ENCODE data around the gene SRD5A1. TPM values are rescaled to one million over a fixed set of nuclear protein-coding genes. Genes with fewer than 3 reads are reported as not detected.

The SRD5A1 gene
- total and polyA plus RNA-seq, 8 donors, result 1.3 to 12.8 (median 4.2) TPM; not detected in 1

- H3K27me3 ChIP-seq, result no peaks in the 10 kb centered on the region
- no peak overlapping the region for H3K4me3 ChIP-seq
- intact Hi-C loops (cut with DNase I; ENCODE audit: low total_unique reads), result loop anchor here (10.0 kb wide), 1 partner anchor 1242 kb away; the partner anchor contains the start of genes FASTKD3 and MTRR
- 79 to 96% (median 94%) methylated on average over 4 of the region's 4 CpGs for WGBS, 5 donors
- no peak for TF ChIP-seq CTCF (IDR thresholded peaks at IDR 0.05)
- TF ChIP-seq EP300 (IDR thresholded peaks at IDR 0.05), result no peak
- no peak for TF ChIP-seq POLR2A (IDR thresholded peaks at IDR 0.05)
- TF ChIP-seq POLR2AphosphoS5 (IDR thresholded peaks at IDR 0.05), result no peak
- H3K36me3 ChIP-seq, result peaks cover 33 to 94% (median 93%) of the 10 kb centered on the region in 4 donors
- no peaks in the 10 kb centered on the region for H3K4me1 ChIP-seq
- no peak for DNase-seq
- H3K9me3 ChIP-seq, result peaks cover 0 to 9% (median 0%) of the 10 kb centered on the region in 4 donors
- no peak overlapping the region for H3K27ac ChIP-seq
Measured at GRCh38 chr5:6623228-6623627, 10.0 kb upstream of the SRD5A1 start.

DNA sequence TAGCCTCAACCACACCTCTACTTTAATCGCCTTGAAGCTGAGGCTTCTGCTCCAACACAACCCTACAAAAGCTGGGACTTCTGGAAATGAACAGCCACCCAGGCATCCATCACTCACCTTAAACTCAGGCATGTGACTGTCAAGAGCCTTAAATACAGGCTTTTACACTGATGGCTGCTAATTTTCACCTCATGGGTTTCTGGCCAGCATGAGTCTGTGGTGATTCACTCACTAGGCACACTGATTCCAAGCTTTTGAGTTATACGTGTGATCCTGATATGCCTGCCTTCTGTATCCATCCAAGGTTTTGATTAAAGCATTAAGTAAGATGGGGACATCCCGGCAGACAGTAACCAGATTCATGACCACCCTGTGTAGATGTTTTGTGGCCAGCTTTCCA is 9.3 kb upstream of the SRD5A1 start:
- H3K27me3 ChIP-seq, result no peaks in the 10 kb centered on the region
- intact Hi-C loops (cut with DNase I; ENCODE audit: low total_unique reads), result loop anchor here (10.0 kb wide), 1 partner anchor 1241 kb away; the partner anchor contains the start of genes FASTKD3 and MTRR
- H3K4me1 ChIP-seq, result no peaks in the 10 kb centered on the region
- peaks cover 0 to 9% (median 0%) of the 10 kb centered on the region in 4 donors for H3K9me3 ChIP-seq
- 85 to 100% (median 95%) methylated on average over 3 of the region's 3 CpGs for WGBS, 5 donors
- no peak overlapping the region for H3K4me3 ChIP-seq
- DNase-seq, result no peak
- H3K27ac ChIP-seq, result no peak overlapping the region
- TF ChIP-seq POLR2A (IDR thresholded peaks at IDR 0.05), result no peak
- no peak for TF ChIP-seq POLR2AphosphoS5 (IDR thresholded peaks at IDR 0.05)
- peaks cover 28 to 95% (median 93%) of the 10 kb centered on the region in 4 donors for H3K36me3 ChIP-seq

DNA sequence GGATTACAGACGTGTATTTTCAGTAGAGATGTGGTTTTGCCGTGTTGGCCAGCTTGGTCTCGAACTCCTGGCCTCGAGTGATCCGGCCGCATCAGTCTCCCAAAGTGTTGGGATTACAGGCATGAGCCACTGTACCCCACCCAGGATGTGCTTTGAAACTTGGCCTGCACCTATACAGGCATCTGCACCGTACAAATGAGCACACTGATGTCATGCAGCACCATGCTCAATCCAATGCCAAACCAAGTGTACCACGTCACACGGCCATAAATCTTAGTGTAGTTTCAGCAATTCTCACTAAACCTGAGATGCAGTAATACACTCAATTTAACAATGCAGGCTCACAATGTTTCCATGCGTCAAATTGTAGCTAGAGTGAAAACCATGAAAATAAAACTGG is 6.7 kb upstream of the SRD5A1 start:
- H3K36me3 ChIP-seq, result peaks cover 26 to 95% (median 92%) of the 10 kb centered on the region in 4 donors

DNA sequence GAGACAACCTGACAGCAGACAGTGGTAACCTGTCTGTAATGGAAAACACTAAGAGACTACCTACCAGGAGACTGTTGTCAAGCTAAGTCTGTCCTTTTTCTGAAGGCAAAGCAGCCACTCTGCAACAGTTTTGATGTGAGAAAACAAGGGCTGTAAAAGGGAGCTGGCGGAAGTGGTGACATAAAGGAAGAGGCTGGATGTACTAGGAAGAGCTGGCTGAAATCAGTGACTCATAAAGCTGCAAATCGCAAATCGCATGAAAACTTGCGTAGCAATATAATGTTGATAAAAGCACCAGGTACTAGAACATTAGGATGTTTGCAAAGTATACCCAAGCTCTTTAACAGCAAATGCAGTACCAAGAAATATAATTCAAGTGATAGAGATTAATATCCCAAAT is 1.8 kb upstream of the SRD5A1 start:
- H3K27me3 ChIP-seq, result no peaks in the 10 kb centered on the region
- peaks cover 11 to 48% (median 44%) of the 10 kb centered on the region in 4 donors for H3K36me3 ChIP-seq
- H3K27ac ChIP-seq, result no peak overlapping the region
- peak overlapping the region in 2 of 4 donors; percentile 91 to 98 for H3K4me3 ChIP-seq
- 90 to 94% (median 91%) methylated on average over 4 of the region's 4 CpGs for WGBS, 5 donors
- intact Hi-C loops (cut with DNase I; ENCODE audit: low total_unique reads), result loop anchor here (5.0 to 10.0 kb wide), 2 partner anchors 86 to 113 kb away; no protein-coding TSS in a partner anchor
- TF ChIP-seq EP300 (IDR thresholded peaks at IDR 0.05) (no peak), POLR2A (IDR thresholded peaks at IDR 0.05) (no peak), CTCF (IDR thresholded peaks at IDR 0.05) (no peak), POLR2AphosphoS5 (IDR thresholded peaks at IDR 0.05) (no peak)
- H3K9me3 ChIP-seq, result no peaks in the 10 kb centered on the region
- peaks cover 26 to 51% (median 45%) of the 10 kb centered on the region in 4 donors for H3K4me1 ChIP-seq
- DNase-seq, result no peak

More for the DNA sequence above, 6.7 kb upstream of the SRD5A1 start:
- WGBS, 5 donors, result 88 to 91% (median 90%) methylated on average over 7 to 10 of the region's 10 CpGs
- peaks cover 5 to 15% (median 11%) of the 10 kb centered on the region in 4 donors for H3K4me1 ChIP-seq
- H3K27me3 ChIP-seq, result no peaks in the 10 kb centered on the region
- no peak for DNase-seq
- no peak overlapping the region for H3K4me3 ChIP-seq
- intact Hi-C loops (cut with DNase I; ENCODE audit: low total_unique reads), result loop anchor here (10.0 kb wide), 1 partner anchor 1238 kb away; the partner anchor contains the start of genes FASTKD3 and MTRR
- TF ChIP-seq EP300 (IDR thresholded peaks at IDR 0.05) (no peak), POLR2AphosphoS5 (IDR thresholded peaks at IDR 0.05) (no peak), CTCF (IDR thresholded peaks at IDR 0.05) (no peak), POLR2A (IDR thresholded peaks at IDR 0.05) (no peak)
- peaks cover 0 to 9% (median 0%) of the 10 kb centered on the region in 4 donors for H3K9me3 ChIP-seq
- H3K27ac ChIP-seq, result no peak overlapping the region
